GM12875 (cell line): Measurements from ENCODE around the gene SDR42E2.
"Not testable (repeated sequence)": the region's sequence is repeated elsewhere in the genome, so short reads cannot be mapped to it uniquely, and the experiment has no call there.

ENCODE experiments used
- H3K4me3 ChIP-seq: one replicate; pipeline ENCODE4 v1.5.1; 2011; ENCODE audit warnings: low read depth, low read length, control low read depth
- CTCF ChIP-seq: IDR thresholded peaks from 2 replicates; pipeline ENCODE4 v1.5.1; 2011; ENCODE audit warnings: low read depth, mild to moderate bottlenecking, control low read depth, inconsistent platforms, low read length, moderate library complexity, borderline replicate concordance; ENCODE audit not compliant: insufficient read depth

Gene SDR42E2

DNA sequence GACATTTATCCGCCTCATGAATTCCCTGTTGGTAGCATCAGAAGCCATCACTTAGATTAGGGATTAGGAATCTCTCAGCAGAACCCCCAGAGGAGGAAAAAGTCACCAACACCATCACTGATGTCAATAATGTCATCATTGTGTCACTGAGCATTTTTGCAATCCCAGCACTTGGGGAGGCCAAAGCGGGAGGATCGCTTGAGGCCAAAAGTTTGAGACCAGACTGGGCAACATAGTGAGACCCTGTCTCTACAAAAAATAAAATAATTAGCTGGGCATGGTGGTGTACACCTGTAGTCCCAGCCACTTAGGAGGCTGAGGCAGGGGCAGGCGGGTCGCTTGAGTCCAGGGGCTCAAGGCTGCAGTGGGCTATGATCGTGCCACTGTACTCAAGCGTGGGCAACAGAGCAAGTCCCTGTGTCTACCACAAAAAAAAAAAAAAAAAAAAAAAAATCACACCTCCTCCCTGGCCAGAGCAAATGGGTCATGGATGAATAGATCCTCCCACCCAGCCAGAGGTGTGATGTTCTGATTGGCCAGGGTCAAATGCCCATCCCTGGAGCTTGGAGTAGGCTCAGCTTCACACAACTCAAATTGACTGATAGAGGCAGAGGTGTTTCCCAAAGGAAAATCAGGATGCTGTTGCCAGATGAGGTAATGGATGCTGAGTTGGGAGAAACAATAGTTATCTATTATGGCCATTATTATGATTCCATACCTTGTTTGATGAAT, 38.4 kb upstream of the SDR42E2 start:
- no peak for TF ChIP-seq CTCF
- H3K4me3 ChIP-seq, result no peak overlapping the region

GRCh38 chr16:22124583-22125284, 37.6 kb upstream of the SDR42E2 start:
- TF ChIP-seq CTCF, result no peak
- H3K4me3 ChIP-seq, result no peak overlapping the region

DNA sequence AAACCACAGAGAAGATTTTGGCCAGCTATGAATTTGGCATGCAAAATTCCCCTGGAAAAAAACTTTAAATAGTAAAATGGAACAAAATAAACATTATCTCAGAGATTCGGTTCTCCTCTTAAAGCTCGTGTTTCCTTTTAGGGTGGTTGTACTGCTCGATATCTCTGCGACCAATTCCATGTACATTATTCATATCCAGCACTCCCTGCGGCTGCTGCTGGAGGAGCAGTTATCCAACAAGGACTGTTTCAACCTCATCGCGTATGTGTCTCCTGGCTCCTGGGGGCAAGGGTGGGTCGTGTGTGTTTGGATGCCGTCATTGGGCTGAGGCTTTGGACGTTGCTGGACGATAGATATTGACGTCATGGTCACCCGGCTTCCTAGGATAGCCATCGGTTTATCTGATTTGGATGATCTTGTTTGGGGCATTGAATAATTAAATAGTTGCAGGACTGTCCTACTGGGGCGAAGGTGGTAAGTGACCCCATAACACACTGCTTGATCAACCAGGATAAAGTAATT, 36.2 kb upstream of the SDR42E2 start:
- TF ChIP-seq CTCF, result no peak
- no peak overlapping the region for H3K4me3 ChIP-seq

DNA sequence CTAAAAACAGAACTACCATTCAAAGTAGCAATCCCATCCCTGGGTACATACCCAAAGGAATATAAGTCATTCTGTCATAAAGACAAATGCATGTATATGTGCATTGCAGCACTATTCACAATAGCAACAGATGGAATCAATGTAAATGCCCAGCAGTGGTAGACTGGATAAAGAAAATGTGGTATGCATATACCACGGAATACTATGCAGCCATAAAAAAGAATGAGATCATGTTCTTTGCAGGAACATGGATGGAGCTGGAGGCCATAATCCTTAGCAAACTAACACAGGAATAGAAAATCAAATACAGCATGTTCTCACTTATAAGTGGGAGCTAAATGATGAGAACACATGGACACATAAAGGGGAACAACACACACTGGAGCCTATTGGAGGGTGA, 33.8 kb upstream of the SDR42E2 start:
- not testable (repeated sequence) for H3K4me3 ChIP-seq

GRCh38 chr16:22130528-22130927, 31.8 kb upstream of the SDR42E2 start:
- TF ChIP-seq CTCF, result no peak

GRCh38 chr16:22132801-22133200, 29.5 kb upstream of the SDR42E2 start:
- TF ChIP-seq CTCF, result no peak
- no peak overlapping the region for H3K4me3 ChIP-seq

More at GRCh38 chr16:22130528-22130927, 31.8 kb upstream of the SDR42E2 start:
- H3K4me3 ChIP-seq, result no peak overlapping the region

GRCh38 chr16:22138482-22138881, 23.8 kb upstream of the SDR42E2 start:
- no peak for TF ChIP-seq CTCF
- no peak overlapping the region for H3K4me3 ChIP-seq
